Cardiac muscle cell (in vitro differentiated cells and primary cell): ENCODE data around the gene ANKRD33. TPM values are rescaled to one million over a fixed set of nuclear protein-coding genes. Genes with fewer than 3 reads are reported as not detected.

ENCODE experiments used
- DNase-seq, 2 donors: peaks; one replicate each; pipeline versions ENCODE4 v3.0.0 to v3.0.0-alpha.2; 2010 to 2017; ENCODE audit warnings: low read depth in 1 of 2, low spot score in 1 of 2
- H3K27ac ChIP-seq: fragments of 200-600 bp; sonication (generic); 2 replicates; pipeline ENCODE4 v1.5.1; 2016
- H3K27me3 ChIP-seq: fragments of 200-600 bp; sonication (generic); 2 replicates; pipeline ENCODE4 v1.6.0; 2016; ENCODE audit warnings: control low read depth
- H3K36me3 ChIP-seq: fragments of 200-600 bp; sonication (generic); 2 replicates; pipeline ENCODE4 v1.5.1; 2016; ENCODE audit warnings: control low read depth
- H3K4me1 ChIP-seq: fragments of 200-600 bp; sonication (generic); 2 replicates; pipeline ENCODE4 v1.8.1; 2017; ENCODE audit warnings: low read depth, mild to moderate bottlenecking, mixed run types
- H3K4me3 ChIP-seq: fragments of 200-600 bp; sonication (generic); 2 replicates; pipeline ENCODE4 v1.5.1; 2016; ENCODE audit warnings: mild to moderate bottlenecking
- H3K9me3 ChIP-seq: fragments of 200-600 bp; sonication (generic); 2 replicates; pipeline ENCODE4 v1.5.1; 2017; ENCODE audit warnings: low read depth, mild to moderate bottlenecking, control low read depth
- CTCF ChIP-seq: IDR thresholded peaks from 2 replicates; pipeline ENCODE4 v1.5.1; 2012; ENCODE audit warnings: low read depth, mild to moderate bottlenecking, low read length
- polyA plus RNA-seq: library from polyadenylated mRNA; unstranded; fragments of >200 nt; fragmentation: Nextera tagmentation; extraction: Ambion mirVana; gene quantifications from 2 replicates; pipeline ENCODE4 v1.2.1, GENCODE V29; 2016
- total RNA-seq: library from RNA; depleted of rRNA; stranded (reverse); fragments of >200 nt; gene quantifications from 2 replicates; pipeline ENCODE4 v1.2.3, GENCODE V29; 2016

Gene ANKRD33
- total and polyA plus RNA-seq, 2 experiments from 2014 or later = 0.30 TPM; not detected in 1

- Histone ChIP-seq H3K36me3 (no peaks in the 10 kb centered on the region), H3K9me3 (no peaks in the 10 kb centered on the region), H3K27me3 (peaks cover 26% of the 10 kb centered on the region), H3K4me3 (no peak overlapping the region), H3K27ac (no peak overlapping the region), H3K4me1 (peaks cover 10% of the 10 kb centered on the region)
- no peak for DNase-seq
- no peak for TF ChIP-seq CTCF
Measured at GRCh38 chr12:51911307-51911706, 23.4 kb downstream of the ANKRD33 start.

GRCh38 chr12:51911788-51912711 is 24.1 kb downstream of the ANKRD33 start:
- no peak overlapping the region for H3K4me3 ChIP-seq
- peaks cover 18% of the 10 kb centered on the region for H3K27me3 ChIP-seq
- peak in 1 of 2 donors; percentile 34 for DNase-seq
- no peaks in the 10 kb centered on the region for H3K9me3 ChIP-seq
- H3K4me1 ChIP-seq = peaks cover 10% of the 10 kb centered on the region
- TF ChIP-seq CTCF = no peak
- no peaks in the 10 kb centered on the region for H3K36me3 ChIP-seq
- no peak overlapping the region for H3K27ac ChIP-seq

- peaks cover 5% of the 10 kb centered on the region for H3K27me3 ChIP-seq
- no peak overlapping the region for H3K4me3 ChIP-seq
- H3K9me3 ChIP-seq = no peaks in the 10 kb centered on the region
- no peak overlapping the region for H3K27ac ChIP-seq
- TF ChIP-seq CTCF = peak; percentile 9
- H3K36me3 ChIP-seq = no peaks in the 10 kb centered on the region
- DNase-seq = no peak
- H3K4me1 ChIP-seq = peaks cover 17% of the 10 kb centered on the region
Measured at GRCh38 chr12:51913071-51914033, 25.4 kb downstream of the ANKRD33 start.

- Histone ChIP-seq H3K4me3 (no peak overlapping the region), H3K9me3 (no peaks in the 10 kb centered on the region), H3K27me3 (no peaks in the 10 kb centered on the region), H3K4me1 (peaks cover 17% of the 10 kb centered on the region), H3K27ac (no peak overlapping the region), H3K36me3 (no peaks in the 10 kb centered on the region)
- TF ChIP-seq CTCF = no peak
- DNase-seq = peak in 1 of 2 donors; percentile 46
Measured at GRCh38 chr12:51914034-51914923, 26.4 kb downstream of the ANKRD33 start.
